ENCODE results near the gene FER.

- TF ChIP-seq CTCF (IDR thresholded peaks at IDR 0.05; ENCODE audit: insufficient read depth, low read length): no peak
- TF ChIP-seq POLR2AphosphoS5 (IDR thresholded peaks at IDR 0.05; ENCODE audit: low read depth): no peak
Measured at GRCh38 chr5:109029847-109030246, 282.1 kb downstream of the FER start.

All from HL-60 (cell line).